Endothelial cell of umbilical vein (primary cell): ENCODE data around the gene SZT2. TPM values are rescaled to one million over a fixed set of nuclear protein-coding genes. Genes with fewer than 3 reads are reported as not detected.

ENCODE experiments used
- BruUV-seq: library from RNA; stranded (reverse); fragments of 400-500 nt; replicated peaks from 2 replicates; lab custom pipeline; 2021; lab: Mats Ljungman, UMichigan
- CTCF ChIA-PET: fragments of 300-600, 350-600 bp; sonication (Branson Sonifier 250); formaldehyde crosslinking; loops from one replicate; lab custom pipeline; 2021; ENCODE audit warnings: antibody characterized with exemption, inconsistent platforms; lab: Charles Lee
- POLR2A ChIA-PET: fragments of 300-600, 350-600 bp; sonication (Branson Sonifier 250); formaldehyde crosslinking; loops from one replicate; lab custom pipeline; 2021; ENCODE audit warnings: antibody characterized with exemption, inconsistent platforms; lab: Charles Lee
- DNase-seq: peaks from one replicate; pipeline ENCODE4 v3.0.0-alpha.2; 2011; ENCODE audit warnings: low read depth, low spot score
- FAIRE-seq: peaks from 2 replicates; lab custom pipeline; 2011; peaks lifted over from hg19 to GRCh38; lab: Jason Lieb, UNC
- H2AFZ ChIP-seq: 2 replicates; pipeline ENCODE4 v1.6.0; 2012; ENCODE audit warnings: low read depth, low read length, control low read depth, inconsistent platforms
- H3K27ac ChIP-seq: 2 replicates; pipeline ENCODE4 v1.5.1; 2011; ENCODE audit warnings: low read depth, mild to moderate bottlenecking, control low read depth, low read length, moderate library complexity; ENCODE audit not compliant: insufficient read depth
- H3K27me3 ChIP-seq, 2 experiments: 2 replicates each; pipeline versions ENCODE4 v1.6.0 to v1.6.1; 2011; ENCODE audit warnings: low read length in 2 of 2, mixed read lengths in 1 of 2; ENCODE audit not compliant: control insufficient read depth in 2 of 2, insufficient read depth in 2 of 2
- H3K36me3 ChIP-seq, 2 experiments: 2 replicates in 1 of 2; 3 replicates in 1 of 2; pipeline ENCODE4 v1.5.1; 2011; ENCODE audit warnings: low read length in 2 of 2, mild to moderate bottlenecking in 1 of 2, moderate library complexity in 1 of 2; ENCODE audit not compliant: control insufficient read depth in 2 of 2, insufficient read depth in 2 of 2; ENCODE audit errors: extremely low read depth in 1 of 2
- H3K4me1 ChIP-seq: 3 replicates; pipeline ENCODE4 v1.5.1; 2011; ENCODE audit warnings: mild to moderate bottlenecking, low read length; ENCODE audit not compliant: control insufficient read depth, insufficient read depth; ENCODE audit errors: extremely low read depth
- H3K4me2 ChIP-seq: 2 replicates; pipeline ENCODE4 v1.6.1; 2011; ENCODE audit warnings: low read length, control low read depth, mixed read lengths; ENCODE audit not compliant: insufficient read depth
- H3K4me3 ChIP-seq, 3 experiments: fragments of 200-600 bp in 1 of 3; sonication (generic), shearing (Covaris generic) in 1 of 3; replicated peaks in 1 of 3; 2 replicates each; pipeline ENCODE4 v1.5.1; 2011 to 2016; ENCODE audit warnings: control low read depth in 3 of 3, low read length in 3 of 3, mild to moderate bottlenecking in 2 of 3, inconsistent platforms in 1 of 3, low read depth in 1 of 3, moderate library complexity in 1 of 3; ENCODE audit not compliant: insufficient read depth in 1 of 3
- H3K79me2 ChIP-seq: 2 replicates; pipeline ENCODE4 v1.6.0; 2012; ENCODE audit warnings: low read length, inconsistent platforms; ENCODE audit not compliant: control insufficient read depth, insufficient read depth
- H3K9ac ChIP-seq: replicated peaks from 2 replicates; pipeline ENCODE3; 2011; ENCODE audit warnings: low read length, control low read depth; ENCODE audit not compliant: insufficient read depth; ENCODE audit errors: extremely low read depth
- H3K9me1 ChIP-seq: replicated peaks from 3 replicates; pipeline ENCODE4 v1.6.0; 2011; ENCODE audit warnings: mild to moderate bottlenecking, low read length; ENCODE audit not compliant: control insufficient read depth, insufficient read depth; ENCODE audit errors: extremely low read depth
- H3K9me3 ChIP-seq: replicated peaks from 2 replicates; pipeline ENCODE4 v1.5.1; 2012; ENCODE audit warnings: low read length, inconsistent platforms; ENCODE audit not compliant: control insufficient read depth, insufficient read depth
- H4K20me1 ChIP-seq: replicated peaks from 2 replicates; pipeline ENCODE3; 2011; ENCODE audit warnings: mild to moderate bottlenecking, low read length; ENCODE audit not compliant: control insufficient read depth, insufficient read depth; ENCODE audit errors: extremely low read depth
- EZH2 ChIP-seq: IDR thresholded peaks from 2 replicates; pipeline ENCODE4 v1.6.1; 2012; ENCODE audit warnings: borderline replicate concordance, low read depth, mild to moderate bottlenecking, moderate library complexity, low read length, inconsistent platforms; ENCODE audit not compliant: severe bottlenecking
- FOS ChIP-seq: IDR thresholded peaks from 2 replicates; pipeline ENCODE4 v1.6.1; 2011; ENCODE audit warnings: mild to moderate bottlenecking, low read length, moderate library complexity, borderline replicate concordance; ENCODE audit not compliant: insufficient read depth
- GATA2 ChIP-seq: IDR thresholded peaks from 2 replicates; pipeline ENCODE4 v1.7.0; 2011; ENCODE audit warnings: low read depth, mild to moderate bottlenecking, moderate library complexity, mixed read lengths, low read length; ENCODE audit not compliant: insufficient read length, insufficient read depth
- JUN ChIP-seq: IDR thresholded peaks from 2 replicates; pipeline ENCODE4 v1.6.1; 2011; ENCODE audit warnings: borderline replicate concordance, low read depth; ENCODE audit not compliant: insufficient read length, insufficient read depth
- MYC ChIP-seq: IDR thresholded peaks from one replicate; pipeline ENCODE4 v1.6.1; 2011; ENCODE audit warnings: mild to moderate bottlenecking, low read depth, low read length
- POLR2AphosphoS5 ChIP-seq: IDR thresholded peaks from 2 replicates; pipeline ENCODE4 v1.6.1; 2012; ENCODE audit warnings: low read depth, mild to moderate bottlenecking, control low read depth, low read length, moderate library complexity; ENCODE audit not compliant: insufficient read depth
- dilution Hi-C: fragments of 300-500 bp; cut with MboI; formaldehyde crosslinking; loops from one replicate; pipeline ENCODE4 v1.15.0; 2019; ENCODE audit warnings: low sequenced_read_pairs; ENCODE audit not compliant: extremely low pct_ligation_motif_present
- intact Hi-C: fragments of 100-400 bp; cut with micrococcal nuclease; formaldehyde crosslinking; loops from one replicate; pipeline ENCODE4 v1.10.0; 2022
- polyA plus RNA-seq, 4 experiments: library from polyadenylated mRNA; depleted of rRNA in 3 of 4; stranded (reverse) in 3 of 4; unstranded in 1 of 4; fragments of >200 nt; gene quantifications; 2 replicates each; pipeline versions ENCODE4 v1.2.1 to v1.2.3, GENCODE V29; 2011 to 2012; ENCODE audit warnings: missing spikeins in 1 of 4
- total RNA-seq: library from RNA; stranded (reverse); gene quantifications from 2 replicates; pipeline ENCODE4 v1.2.3, GENCODE V29; 2021
- TF ChIP-seq, protein P1 (sequence below), 2 donors: IDR thresholded peaks; 1 replicate in 1 of 2; 2 replicates in 1 of 2; pipeline ENCODE4 v1.5.1; 2011; ENCODE audit warnings: low read length in 2 of 2, mild to moderate bottlenecking in 2 of 2, moderate library complexity in 2 of 2, control low read depth in 1 of 2, inconsistent platforms in 1 of 2, low read depth in 1 of 2; ENCODE audit not compliant: insufficient read depth in 1 of 2; ENCODE audit errors: extremely low read depth in 1 of 2
- TF ChIP-seq, protein P2 (sequence below): IDR thresholded peaks from 2 replicates; pipeline ENCODE4 v1.6.1; 2011; ENCODE audit not compliant: insufficient read depth, insufficient read length

SZT2 gene
- total and polyA plus RNA-seq, 2 donors (not counting 3 experiments of a cell fraction or from before 2014, with no cell fraction given): 11.4 to 49.9 TPM

DNA sequence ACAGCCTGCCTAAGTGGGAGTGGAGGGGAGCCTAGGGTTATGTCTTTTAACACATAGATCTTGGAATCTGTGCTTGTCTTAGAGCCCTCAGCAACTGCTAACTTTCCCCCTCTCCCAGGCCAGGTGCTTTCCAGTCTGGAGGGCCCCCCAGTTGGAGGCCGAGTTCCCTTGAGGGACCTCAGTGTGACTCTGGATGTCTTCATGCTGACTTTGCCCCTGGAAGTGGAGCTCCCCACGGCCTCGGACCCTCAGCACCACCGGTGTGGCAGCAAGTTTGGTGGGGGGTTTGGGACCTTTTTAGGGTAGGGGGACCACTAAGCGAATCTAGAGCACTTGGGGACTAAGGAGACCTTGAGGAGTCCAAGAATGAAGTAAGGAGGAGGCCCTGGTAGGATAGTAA, 41.1 kb downstream of the SZT2 start:
- no peak overlapping the region for H2AFZ ChIP-seq
- H3K9me1 ChIP-seq: no peaks in the 10 kb centered on the region
- ChIA-PET POLR2A (no interaction called here), CTCF (no interaction called here)
- no peaks in the 10 kb centered on the region for H3K9me3 ChIP-seq
- H3K79me2 ChIP-seq: no peaks in the 10 kb centered on the region
- no peaks in the 10 kb centered on the region for H4K20me1 ChIP-seq
- intact Hi-C loops (no loop called here), dilution Hi-C loops (no loop called here)
- H3K4me3 ChIP-seq: no peak overlapping the region
- no peak overlapping the region for H3K9ac ChIP-seq
- DNase-seq (no peak), FAIRE-seq (no peak)
- no peak overlapping the region for H3K4me2 ChIP-seq
- no TSS peak for BruUV-seq
- peaks cover 7 to 76% of the 10 kb centered on the region in 2 experiments for H3K36me3 ChIP-seq
- H3K27ac ChIP-seq: no peak overlapping the region
- H3K4me1 ChIP-seq: no peaks in the 10 kb centered on the region
- no peaks in the 10 kb centered on the region for H3K27me3 ChIP-seq
- TF ChIP-seq GATA2 (no peak), FOS (no peak), EZH2 (no peak)
- TF ChIP-seq, protein P1, sequence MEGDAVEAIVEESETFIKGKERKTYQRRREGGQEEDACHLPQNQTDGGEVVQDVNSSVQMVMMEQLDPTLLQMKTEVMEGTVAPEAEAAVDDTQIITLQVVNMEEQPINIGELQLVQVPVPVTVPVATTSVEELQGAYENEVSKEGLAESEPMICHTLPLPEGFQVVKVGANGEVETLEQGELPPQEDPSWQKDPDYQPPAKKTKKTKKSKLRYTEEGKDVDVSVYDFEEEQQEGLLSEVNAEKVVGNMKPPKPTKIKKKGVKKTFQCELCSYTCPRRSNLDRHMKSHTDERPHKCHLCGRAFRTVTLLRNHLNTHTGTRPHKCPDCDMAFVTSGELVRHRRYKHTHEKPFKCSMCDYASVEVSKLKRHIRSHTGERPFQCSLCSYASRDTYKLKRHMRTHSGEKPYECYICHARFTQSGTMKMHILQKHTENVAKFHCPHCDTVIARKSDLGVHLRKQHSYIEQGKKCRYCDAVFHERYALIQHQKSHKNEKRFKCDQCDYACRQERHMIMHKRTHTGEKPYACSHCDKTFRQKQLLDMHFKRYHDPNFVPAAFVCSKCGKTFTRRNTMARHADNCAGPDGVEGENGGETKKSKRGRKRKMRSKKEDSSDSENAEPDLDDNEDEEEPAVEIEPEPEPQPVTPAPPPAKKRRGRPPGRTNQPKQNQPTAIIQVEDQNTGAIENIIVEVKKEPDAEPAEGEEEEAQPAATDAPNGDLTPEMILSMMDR (IDR thresholded peaks at IDR 0.05; ENCODE audit: extremely low read depth in 1 of 2, insufficient read depth in 1 of 2, low read depth in 1 of 2, low read length in 2 of 2): no peak
- TF ChIP-seq, protein P2, sequence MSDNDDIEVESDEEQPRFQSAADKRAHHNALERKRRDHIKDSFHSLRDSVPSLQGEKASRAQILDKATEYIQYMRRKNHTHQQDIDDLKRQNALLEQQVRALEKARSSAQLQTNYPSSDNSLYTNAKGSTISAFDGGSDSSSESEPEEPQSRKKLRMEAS: no peak

DNA sequence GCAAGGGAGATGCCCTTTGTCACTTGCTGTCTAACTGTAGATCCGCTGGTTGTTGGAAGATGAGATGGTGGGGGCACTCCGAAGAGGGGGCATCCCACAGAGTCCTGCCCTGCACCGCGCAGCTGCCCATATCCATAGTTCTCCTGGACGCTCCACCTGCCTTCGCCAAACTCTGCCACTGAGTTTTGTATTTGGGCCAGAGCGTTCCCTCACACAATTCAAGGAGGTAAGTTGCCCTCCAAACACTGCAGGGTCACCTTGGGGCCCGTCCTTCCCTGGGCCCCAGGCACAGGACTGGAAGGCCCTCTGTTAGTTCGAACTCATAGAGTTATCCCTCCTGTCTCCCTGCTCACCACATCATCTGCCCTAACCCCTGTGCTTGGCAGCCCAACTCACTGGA, 42.0 kb downstream of the SZT2 start:
- Histone ChIP-seq H3K4me3 (no peak overlapping the region), H3K79me2 (no peaks in the 10 kb centered on the region), H3K4me1 (no peaks in the 10 kb centered on the region), H4K20me1 (no peaks in the 10 kb centered on the region), H3K9me1 (no peaks in the 10 kb centered on the region), H3K9ac (no peak overlapping the region), H3K4me2 (no peak overlapping the region), H3K9me3 (no peaks in the 10 kb centered on the region), H2AFZ (no peak overlapping the region), H3K27ac (no peak overlapping the region), H3K36me3 (peaks cover 5 to 67% of the 10 kb centered on the region in 2 experiments), H3K27me3 (no peaks in the 10 kb centered on the region)
- intact Hi-C loops (no loop called here), dilution Hi-C loops (no loop called here)
- DNase-seq (no peak), FAIRE-seq (no peak)
- ChIA-PET CTCF (no interaction called here), POLR2A (no interaction called here)
- TF ChIP-seq FOS (no peak), POLR2AphosphoS5 (no peak), GATA2 (no peak), MYC (no peak), JUN (no peak)
- TF ChIP-seq, protein P2: no peak
- TF ChIP-seq, protein P1 (IDR thresholded peaks at IDR 0.05; ENCODE audit: extremely low read depth in 1 of 2, insufficient read depth in 1 of 2, low read depth in 1 of 2, low read length in 2 of 2): no peak
- BruUV-seq: no TSS peak
